ENCODE data around the gene PNPLA3. TPM values are rescaled to one million over a fixed set of nuclear protein-coding genes. Genes with fewer than 3 reads are reported as not detected.

PNPLA3 gene
- total RNA-seq, 1 experiment from 2014 or later = 7.3 TPM

DNA sequence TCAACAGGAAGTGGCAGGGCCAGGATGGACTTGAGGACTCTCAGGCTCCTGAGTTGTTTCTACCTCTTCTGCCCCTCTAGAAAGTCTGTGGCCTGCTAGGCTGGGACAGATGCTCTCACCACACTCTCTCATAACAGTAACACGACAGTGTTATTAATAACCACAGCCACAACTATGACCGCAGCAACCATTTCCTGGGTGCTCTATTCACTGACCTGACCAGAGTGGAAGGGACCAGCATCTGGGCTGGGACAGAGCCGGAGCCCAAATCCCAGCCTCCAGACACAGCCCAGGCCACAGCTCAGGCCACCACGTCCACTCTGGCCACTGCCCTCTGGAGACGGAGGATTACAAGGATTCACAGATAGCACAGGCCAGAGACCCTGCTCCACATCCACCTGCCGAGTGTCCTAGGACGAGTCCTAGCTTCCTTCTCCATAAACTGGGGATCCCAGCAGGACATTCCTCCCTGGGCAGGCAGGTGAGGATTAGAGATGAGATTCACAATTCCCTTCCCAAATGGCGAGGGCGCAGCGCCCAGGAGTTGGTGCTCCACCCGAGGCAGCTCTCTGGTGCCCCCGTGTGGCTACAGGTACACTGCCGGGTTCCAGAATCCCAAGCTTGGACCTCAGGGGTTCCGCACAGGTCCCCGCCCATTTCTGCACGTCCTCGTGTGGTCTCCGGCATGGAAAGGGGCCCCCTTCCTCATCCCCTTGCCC lies 38.8 kb upstream of the PNPLA3 start:
- ATAC-seq (peak; percentile 79), DNase-seq (ENCODE audit: low read depth, low spot score) (no peak)
- Histone ChIP-seq H3K9me2 (ENCODE audit: insufficient read depth) (no peaks in the 10 kb centered on the region), H4K20me1 (ENCODE audit: insufficient read depth) (no peaks in the 10 kb centered on the region), H3K9me3 (ENCODE audit: control insufficient read depth in 1 of 2, insufficient read depth in 1 of 2, low read depth in 1 of 2, low read length in 2 of 2) (no peaks in the 10 kb centered on the region), H3K79me2 (ENCODE audit: insufficient read depth, low read length) (no peaks in the 10 kb centered on the region), H3K4me1 (ENCODE audit: control insufficient read depth in 1 of 2, insufficient read depth in 2 of 2, low read length in 2 of 2) (peaks cover 0 to 7% of the 10 kb centered on the region in 2 experiments; a peak in 1 of 4 replicates), H3K4me2 (ENCODE audit: low read length) (no peak overlapping the region), H3K27me3 (ENCODE audit: insufficient read depth, low read length) (no peaks in the 10 kb centered on the region), H3K27ac (ENCODE audit: low read depth, low read length) (no peak overlapping the region), H3K36me3 (ENCODE audit: control insufficient read depth in 1 of 2, insufficient read depth in 2 of 2, low read length in 2 of 2) (no peaks in the 10 kb centered on the region), H2AFZ (ENCODE audit: low read depth, low read length, poor library complexity, severe bottlenecking) (no peak overlapping the region), H3K9ac (ENCODE audit: low read length) (no peak overlapping the region), H3K4me3 (replicated peaks in 1 of 2; ENCODE audit: low read depth in 1 of 2, low read length in 2 of 2) (no peak overlapping the region)
- ChIA-PET CTCF (interaction anchor here (0.7 to 2.9 kb wide), 17 partner anchors 8 to 1060 kb away, joined by 3 to 30 read pairs (median 4); partner anchors contain the start of genes EFCAB6, PNPLA3 and SAMM50), POLR2A (interaction anchor here (0.8 to 1.3 kb wide), 2 partner anchors 15 to 39 kb away, joined by 4 to 6 read pairs; partner anchors contain the start of gene PNPLA3), RAD21 (ENCODE audit: low non-redundant PET in 1 of 2, low total read pairs in 2 of 2, uncharacterized antibody in 2 of 2, unreplicated experiment in 2 of 2) (interaction anchor here (0.6 to 1.4 kb wide), 3 partner anchors 61 to 477 kb away, joined by 3 to 5 read pairs (median 4); no protein-coding TSS in a partner anchor)
- no TSS peak for BruUV-seq (replicated peaks)
- intact Hi-C loops (cut with micrococcal nuclease) = loop anchor here (10.0 kb wide), 2 partner anchors 200 to 740 kb away; no protein-coding TSS in a partner anchor
- no peak for TF ChIP-seq SRF (IDR thresholded peaks at IDR 0.05; ENCODE audit: low read depth)
- TF ChIP-seq, protein P1, sequence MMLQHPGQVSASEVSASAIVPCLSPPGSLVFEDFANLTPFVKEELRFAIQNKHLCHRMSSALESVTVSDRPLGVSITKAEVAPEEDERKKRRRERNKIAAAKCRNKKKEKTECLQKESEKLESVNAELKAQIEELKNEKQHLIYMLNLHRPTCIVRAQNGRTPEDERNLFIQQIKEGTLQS (IDR thresholded peaks at IDR 0.05) = no peak
- no peak for TF ChIP-seq JUND (IDR thresholded peaks at IDR 0.05)
- TF ChIP-seq EGR1 (IDR thresholded peaks at IDR 0.05; ENCODE audit: low read depth) = no peak
- no peak for TF ChIP-seq CEBPB (IDR thresholded peaks at IDR 0.05; ENCODE audit: low read depth)
- no peak for TF ChIP-seq FOSL1 (IDR thresholded peaks at IDR 0.05; ENCODE audit: low read depth)
- TF ChIP-seq SIN3A (IDR thresholded peaks at IDR 0.05; ENCODE audit: low read depth) = no peak
- no peak for TF ChIP-seq ZNF274 (IDR thresholded peaks at IDR 0.05; ENCODE audit: low read depth, low read length)
- no peak for TF ChIP-seq EZH2 (IDR thresholded peaks at IDR 0.05)
- TF ChIP-seq, protein P2, sequence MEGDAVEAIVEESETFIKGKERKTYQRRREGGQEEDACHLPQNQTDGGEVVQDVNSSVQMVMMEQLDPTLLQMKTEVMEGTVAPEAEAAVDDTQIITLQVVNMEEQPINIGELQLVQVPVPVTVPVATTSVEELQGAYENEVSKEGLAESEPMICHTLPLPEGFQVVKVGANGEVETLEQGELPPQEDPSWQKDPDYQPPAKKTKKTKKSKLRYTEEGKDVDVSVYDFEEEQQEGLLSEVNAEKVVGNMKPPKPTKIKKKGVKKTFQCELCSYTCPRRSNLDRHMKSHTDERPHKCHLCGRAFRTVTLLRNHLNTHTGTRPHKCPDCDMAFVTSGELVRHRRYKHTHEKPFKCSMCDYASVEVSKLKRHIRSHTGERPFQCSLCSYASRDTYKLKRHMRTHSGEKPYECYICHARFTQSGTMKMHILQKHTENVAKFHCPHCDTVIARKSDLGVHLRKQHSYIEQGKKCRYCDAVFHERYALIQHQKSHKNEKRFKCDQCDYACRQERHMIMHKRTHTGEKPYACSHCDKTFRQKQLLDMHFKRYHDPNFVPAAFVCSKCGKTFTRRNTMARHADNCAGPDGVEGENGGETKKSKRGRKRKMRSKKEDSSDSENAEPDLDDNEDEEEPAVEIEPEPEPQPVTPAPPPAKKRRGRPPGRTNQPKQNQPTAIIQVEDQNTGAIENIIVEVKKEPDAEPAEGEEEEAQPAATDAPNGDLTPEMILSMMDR (IDR thresholded peaks at IDR 0.05 in 2 of 3, conservative IDR thresholded peaks at IDR 0.05 in 1 of 3; ENCODE audit: borderline replicate concordance in 1 of 3, insufficient read depth in 1 of 3, low read depth in 2 of 3, low read length in 2 of 3) = peak; percentile 47 to 97 (median 85); a peak in 5 of 6 replicates
- TF ChIP-seq RAD21 (IDR thresholded peaks at IDR 0.05; ENCODE audit: low read depth) = peak; percentile 51
- TF ChIP-seq, protein P3, sequence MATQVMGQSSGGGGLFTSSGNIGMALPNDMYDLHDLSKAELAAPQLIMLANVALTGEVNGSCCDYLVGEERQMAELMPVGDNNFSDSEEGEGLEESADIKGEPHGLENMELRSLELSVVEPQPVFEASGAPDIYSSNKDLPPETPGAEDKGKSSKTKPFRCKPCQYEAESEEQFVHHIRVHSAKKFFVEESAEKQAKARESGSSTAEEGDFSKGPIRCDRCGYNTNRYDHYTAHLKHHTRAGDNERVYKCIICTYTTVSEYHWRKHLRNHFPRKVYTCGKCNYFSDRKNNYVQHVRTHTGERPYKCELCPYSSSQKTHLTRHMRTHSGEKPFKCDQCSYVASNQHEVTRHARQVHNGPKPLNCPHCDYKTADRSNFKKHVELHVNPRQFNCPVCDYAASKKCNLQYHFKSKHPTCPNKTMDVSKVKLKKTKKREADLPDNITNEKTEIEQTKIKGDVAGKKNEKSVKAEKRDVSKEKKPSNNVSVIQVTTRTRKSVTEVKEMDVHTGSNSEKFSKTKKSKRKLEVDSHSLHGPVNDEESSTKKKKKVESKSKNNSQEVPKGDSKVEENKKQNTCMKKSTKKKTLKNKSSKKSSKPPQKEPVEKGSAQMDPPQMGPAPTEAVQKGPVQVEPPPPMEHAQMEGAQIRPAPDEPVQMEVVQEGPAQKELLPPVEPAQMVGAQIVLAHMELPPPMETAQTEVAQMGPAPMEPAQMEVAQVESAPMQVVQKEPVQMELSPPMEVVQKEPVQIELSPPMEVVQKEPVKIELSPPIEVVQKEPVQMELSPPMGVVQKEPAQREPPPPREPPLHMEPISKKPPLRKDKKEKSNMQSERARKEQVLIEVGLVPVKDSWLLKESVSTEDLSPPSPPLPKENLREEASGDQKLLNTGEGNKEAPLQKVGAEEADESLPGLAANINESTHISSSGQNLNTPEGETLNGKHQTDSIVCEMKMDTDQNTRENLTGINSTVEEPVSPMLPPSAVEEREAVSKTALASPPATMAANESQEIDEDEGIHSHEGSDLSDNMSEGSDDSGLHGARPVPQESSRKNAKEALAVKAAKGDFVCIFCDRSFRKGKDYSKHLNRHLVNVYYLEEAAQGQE (IDR thresholded peaks at IDR 0.05; ENCODE audit: low read depth) = no peak
- peak; percentile 12 for TF ChIP-seq YY1 (IDR thresholded peaks at IDR 0.05; ENCODE audit: extremely low read depth, insufficient replicate concordance, low read depth, low read length)
- no peak for TF ChIP-seq POLR2AphosphoS5 (IDR thresholded peaks at IDR 0.05; ENCODE audit: low read depth, low read length)

All from HCT116 (cell line).